Aorta (tissue), 5 donors: Measurements from ENCODE around the gene MRPL51. TPM values are rescaled to one million over a fixed set of nuclear protein-coding genes. Genes with fewer than 3 reads are reported as not detected.

ENCODE experiments used
- ATAC-seq: fragments of 200-7000 bp; cut with Tn5 transposase; one replicate; pipeline ENCODE4 v1.9.1; 2022; ENCODE audit warnings: moderate library complexity; ENCODE audit not compliant: low FRiP score
- DNase-seq, 2 donors: peaks; one replicate each; pipeline ENCODE4 v3.0.0-alpha.2; 2020
- H3K27ac ChIP-seq, 2 donors: one replicate each; pipeline ENCODE4 v1.5.1; 2013; ENCODE audit warnings: low read length in 2 of 2, mild to moderate bottlenecking in 2 of 2, moderate library complexity in 2 of 2, control low read depth in 1 of 2, inconsistent platforms in 1 of 2, low read depth in 1 of 2
- H3K27me3 ChIP-seq, 2 donors: one replicate each; pipeline ENCODE4 v1.6.1; 2013; ENCODE audit warnings: control low read depth in 1 of 2, low read length in 1 of 2, mild to moderate bottlenecking in 1 of 2, moderate library complexity in 1 of 2; ENCODE audit not compliant: insufficient read depth in 2 of 2, control insufficient read depth in 1 of 2
- H3K36me3 ChIP-seq, 2 donors: one replicate each; pipeline ENCODE4 v1.6.1; 2013; ENCODE audit warnings: control low read depth in 1 of 2, low read length in 1 of 2, mild to moderate bottlenecking in 1 of 2; ENCODE audit not compliant: insufficient read depth in 2 of 2, control insufficient read depth in 1 of 2
- H3K4me1 ChIP-seq, 2 donors: one replicate each; pipeline ENCODE4 v1.6.1; 2013; ENCODE audit warnings: low read length in 2 of 2, control low read depth in 1 of 2, mild to moderate bottlenecking in 1 of 2, moderate library complexity in 1 of 2; ENCODE audit not compliant: insufficient read depth in 2 of 2, control insufficient read depth in 1 of 2
- H3K4me3 ChIP-seq, 2 donors: one replicate each; pipeline ENCODE4 v1.5.1; 2013; ENCODE audit warnings: low read length in 2 of 2, control low read depth in 1 of 2, mild to moderate bottlenecking in 1 of 2
- H3K9me3 ChIP-seq: one replicate; pipeline ENCODE4 v1.6.1; 2013; ENCODE audit warnings: mild to moderate bottlenecking, low read length; ENCODE audit not compliant: control insufficient read depth
- WGBS, 2 donors: extraction: QIAGEN DNeasy Blood & Tissue Kit; methylation state at CpG; one replicate each; pipeline ENCODE4 v1.1.7; 2013; 5-methylcytosine and 5-hydroxymethylcytosine counted together
- intact Hi-C, 2 donors: fragments of 100-400 bp; cut with DNase I; formaldehyde crosslinking; loops; one replicate each; pipeline versions ENCODE4 v1.14.2 to v1.15.0; 2022
- polyA plus RNA-seq, 2 donors: library from polyadenylated mRNA; stranded (reverse); fragments of 200-250 nt; gene quantifications; one replicate each; pipeline ENCODE4 v1.2.3, GENCODE V29; 2013
- total RNA-seq, 2 donors: library from RNA; stranded (reverse); fragmentation: NEBNext Ultra II Directional; extraction: Animal tissue kit (Norgen Biotek cat#: 25700); gene quantifications; one replicate each; pipeline ENCODE4 v1.2.1, GENCODE V29; 2021
- donor health status: healthy with polysubstance abuse.
- donor health status: Bipolar disorder and iron deficiency.
- donor health status: DM: no; HTN: no; CAD: no.
- donor health status: DM: no; HTN: no; CAD: no.
- donor health status: DM: yes; HTN: yes; CAD: no.

The MRPL51 gene
- total and polyA plus RNA-seq, 4 donors, result 91.8 to 283 (median 110) TPM

DNA sequence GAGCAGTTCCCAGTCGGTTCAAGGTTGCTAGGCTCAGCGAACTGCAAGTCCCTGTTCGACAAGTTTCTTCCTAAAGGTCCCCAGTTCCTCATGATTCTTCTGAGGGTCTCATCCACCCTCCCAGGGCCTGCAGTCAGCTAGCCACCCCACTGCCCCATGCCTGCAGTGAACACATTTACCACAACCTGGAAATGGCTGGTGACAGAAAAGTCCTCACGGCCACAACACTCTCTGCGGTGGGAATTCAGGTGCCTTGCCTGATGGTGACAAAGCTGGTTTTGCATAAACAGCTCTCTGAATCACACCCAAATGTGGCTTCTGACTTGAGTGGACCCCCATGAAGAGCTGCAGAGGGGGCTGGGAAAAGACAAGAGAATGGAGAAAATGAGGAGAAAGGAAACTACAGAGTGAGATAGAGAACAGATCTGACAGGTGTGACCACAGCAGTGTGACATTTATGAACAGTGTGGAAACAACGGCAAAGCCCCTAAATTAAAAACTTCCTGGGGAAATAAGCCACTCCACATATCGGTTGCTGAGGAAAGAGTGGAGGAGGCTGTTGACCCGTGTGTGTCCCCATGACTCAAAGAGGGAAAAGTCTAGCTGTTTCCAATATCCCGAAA lies 49.6 kb downstream of the MRPL51 start:
- Histone ChIP-seq H3K36me3 (no peaks in the 10 kb centered on the region), H3K4me3 (no peak overlapping the region), H3K27ac (no peak overlapping the region), H3K9me3 (no peaks in the 10 kb centered on the region), H3K27me3 (no peaks in the 10 kb centered on the region), H3K4me1 (no peaks in the 10 kb centered on the region)
- ATAC-seq (no peak), DNase-seq (no peak)
- WGBS, 2 donors, result 62 to 67% methylated on average over 9 of the region's 9 CpGs
- intact Hi-C loops, result no loop called here

DNA sequence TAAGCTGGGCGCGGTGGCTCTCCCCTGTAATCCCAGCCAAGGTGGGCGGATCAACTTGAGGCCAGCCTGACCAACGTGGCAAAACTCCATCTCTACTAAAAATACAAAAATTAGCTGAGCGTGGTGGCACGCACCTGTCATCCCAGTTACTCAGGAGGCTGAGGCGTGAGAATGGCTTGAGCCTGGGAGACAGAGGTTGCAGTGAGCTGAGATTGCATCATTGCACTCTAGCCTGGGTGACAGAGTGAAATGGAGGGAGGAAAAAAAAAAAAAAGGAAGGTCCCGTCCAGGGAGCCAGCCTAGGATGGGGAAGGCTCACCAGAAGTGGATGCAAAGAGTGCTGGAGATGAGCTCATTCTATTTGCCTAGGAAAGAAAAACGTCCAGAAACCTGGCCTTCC lies 50.2 kb downstream of the MRPL51 start:
- no peaks in the 10 kb centered on the region for H3K36me3 ChIP-seq
- intact Hi-C loops, result no loop called here
- no peak overlapping the region for H3K27ac ChIP-seq
- WGBS, 2 donors, result 72 to 73% methylated on average over 9 of the region's 9 CpGs
- no peaks in the 10 kb centered on the region for H3K9me3 ChIP-seq
- DNase-seq (no peak), ATAC-seq (no peak)
- no peaks in the 10 kb centered on the region for H3K4me1 ChIP-seq
- no peak overlapping the region for H3K4me3 ChIP-seq
- H3K27me3 ChIP-seq, result no peaks in the 10 kb centered on the region

Other genes with a start within 250 kb of the MRPL51 start
- 1 to 10 TPM in 1 of 2 donors, under 1 TPM in 1; 0.88 to 1.5 TPM for gene PLEKHG6, start 182.6 kb downstream of the MRPL51 start, total RNA-seq
- 10 to 100 TPM in 1 of 2 donors, under 1 TPM in 1; 0.15 to 90.3 TPM for gene PLEKHG6, start 182.6 kb downstream of the MRPL51 start, polyA plus RNA-seq
- 100 to 1,000 TPM; 190 to 236 TPM for gene TNFRSF1A, start 151.2 kb downstream of the MRPL51 start, total RNA-seq
- 100 to 1,000 TPM in 1 of 2 donors, 10 to 100 TPM in 1; 36.9 to 112 TPM for gene TNFRSF1A, start 151.2 kb downstream of the MRPL51 start, polyA plus RNA-seq
- gene SCNN1A, start 117.7 kb downstream of the MRPL51 start, total RNA-seq, result 1 to 10 TPM; 1.5 to 2.4 TPM
- 1 to 10 TPM in 1 of 2 donors, under 1 TPM in 1; 0.61 to 1.5 TPM for gene SCNN1A, start 117.7 kb downstream of the MRPL51 start, polyA plus RNA-seq
- 100 to 1,000 TPM in 1 of 2 donors, 10 to 100 TPM in 1; 83.1 to 103 TPM for gene LTBR, start 109.1 kb downstream of the MRPL51 start, total RNA-seq
- 10 to 100 TPM; 20.5 to 87.8 TPM for gene LTBR, start 109.1 kb downstream of the MRPL51 start, polyA plus RNA-seq
- 1 to 10 TPM; 1.2 TPM for gene CD27, start 48.3 kb downstream of the MRPL51 start, total RNA-seq
- under 1 TPM; 0.51 to 0.88 TPM for gene CD27, start 48.3 kb downstream of the MRPL51 start, polyA plus RNA-seq
- 10 to 100 TPM; 14.6 to 29.3 TPM for gene TAPBPL, start 41.2 kb downstream of the MRPL51 start, total RNA-seq
- gene TAPBPL, start 41.2 kb downstream of the MRPL51 start, polyA plus RNA-seq, result 10 to 100 TPM; 22.0 to 25.9 TPM
- 10 to 100 TPM in 1 of 2 donors, 1 to 10 TPM in 1; 9.7 to 23.9 TPM for gene VAMP1, start 22.6 kb downstream of the MRPL51 start, total RNA-seq
- 10 to 100 TPM; 14.8 to 44.0 TPM for gene VAMP1, start 22.6 kb downstream of the MRPL51 start, polyA plus RNA-seq
- gene NCAPD2, start 840 bp upstream of the MRPL51 start, total RNA-seq, result 10 to 100 TPM; 19.9 to 32.8 TPM
- 10 to 100 TPM in 1 of 2 donors, 1 to 10 TPM in 1; 5.1 to 13.2 TPM for gene NCAPD2, start 840 bp upstream of the MRPL51 start, polyA plus RNA-seq
- 1,000 to 10,000 TPM; 1,856 to 2,021 TPM for gene GAPDH, start 41.3 kb upstream of the MRPL51 start, total RNA-seq
- gene GAPDH, start 41.3 kb upstream of the MRPL51 start, polyA plus RNA-seq, result 1,000 to 10,000 TPM; 2,047 to 3,012 TPM
- gene IFFO1, start 62.8 kb upstream of the MRPL51 start, total RNA-seq, result 10 to 100 TPM; 28.5 to 60.8 TPM
- 100 to 1,000 TPM in 1 of 2 donors, 10 to 100 TPM in 1; 11.1 to 110 TPM for gene IFFO1, start 62.8 kb upstream of the MRPL51 start, polyA plus RNA-seq
- gene NOP2, start 75.0 kb upstream of the MRPL51 start, total RNA-seq, result 10 to 100 TPM; 24.8 to 27.8 TPM
- gene NOP2, start 75.0 kb upstream of the MRPL51 start, polyA plus RNA-seq, result 10 to 100 TPM in 1 of 2 donors, 1 to 10 TPM in 1; 5.4 to 18.8 TPM
- 100 to 1,000 TPM; 174 to 195 TPM for gene CHD4, start 114.1 kb upstream of the MRPL51 start, total RNA-seq
- 100 to 1,000 TPM in 1 of 2 donors, 10 to 100 TPM in 1; 73.1 to 110 TPM for gene CHD4, start 114.1 kb upstream of the MRPL51 start, polyA plus RNA-seq
- 1 to 10 TPM; 2.5 to 3.7 TPM for gene LPAR5, start 142.7 kb upstream of the MRPL51 start, total RNA-seq
- gene LPAR5, start 142.7 kb upstream of the MRPL51 start, polyA plus RNA-seq, result under 1 TPM; 0.51 to 0.88 TPM
- gene ACRBP, start 154.2 kb upstream of the MRPL51 start, total RNA-seq, result 1 to 10 TPM; 1.8 to 5.2 TPM
- gene ACRBP, start 154.2 kb upstream of the MRPL51 start, polyA plus RNA-seq, result under 1 TPM in 1 of 2 donors, not detected in 1; 0.25 TPM
- 10 to 100 TPM; 19.7 to 43.3 TPM for gene ING4, start 169.9 kb upstream of the MRPL51 start, total RNA-seq
- gene ING4, start 169.9 kb upstream of the MRPL51 start, polyA plus RNA-seq, result 10 to 100 TPM; 45.3 to 63.7 TPM
- gene ZNF384, start 196.1 kb upstream of the MRPL51 start, total RNA-seq, result 10 to 100 TPM; 54.4 to 66.7 TPM
- gene ZNF384, start 196.1 kb upstream of the MRPL51 start, polyA plus RNA-seq, result 10 to 100 TPM; 23.2 to 49.3 TPM
- 10 to 100 TPM in 1 of 2 donors, 1 to 10 TPM in 1; 1.2 to 10.7 TPM for gene PIANP, start 207.6 kb upstream of the MRPL51 start, total RNA-seq
- gene PIANP, start 207.6 kb upstream of the MRPL51 start, polyA plus RNA-seq, result 1 to 10 TPM; 4.3 to 7.5 TPM
- gene COPS7A, start 230.8 kb upstream of the MRPL51 start, total RNA-seq, result 10 to 100 TPM; 47.0 to 50.1 TPM
- 10 to 100 TPM; 43.8 to 70.5 TPM for gene COPS7A, start 230.8 kb upstream of the MRPL51 start, polyA plus RNA-seq